ENCODE results near the gene DCTN5.

The DCTN5 gene

DNA sequence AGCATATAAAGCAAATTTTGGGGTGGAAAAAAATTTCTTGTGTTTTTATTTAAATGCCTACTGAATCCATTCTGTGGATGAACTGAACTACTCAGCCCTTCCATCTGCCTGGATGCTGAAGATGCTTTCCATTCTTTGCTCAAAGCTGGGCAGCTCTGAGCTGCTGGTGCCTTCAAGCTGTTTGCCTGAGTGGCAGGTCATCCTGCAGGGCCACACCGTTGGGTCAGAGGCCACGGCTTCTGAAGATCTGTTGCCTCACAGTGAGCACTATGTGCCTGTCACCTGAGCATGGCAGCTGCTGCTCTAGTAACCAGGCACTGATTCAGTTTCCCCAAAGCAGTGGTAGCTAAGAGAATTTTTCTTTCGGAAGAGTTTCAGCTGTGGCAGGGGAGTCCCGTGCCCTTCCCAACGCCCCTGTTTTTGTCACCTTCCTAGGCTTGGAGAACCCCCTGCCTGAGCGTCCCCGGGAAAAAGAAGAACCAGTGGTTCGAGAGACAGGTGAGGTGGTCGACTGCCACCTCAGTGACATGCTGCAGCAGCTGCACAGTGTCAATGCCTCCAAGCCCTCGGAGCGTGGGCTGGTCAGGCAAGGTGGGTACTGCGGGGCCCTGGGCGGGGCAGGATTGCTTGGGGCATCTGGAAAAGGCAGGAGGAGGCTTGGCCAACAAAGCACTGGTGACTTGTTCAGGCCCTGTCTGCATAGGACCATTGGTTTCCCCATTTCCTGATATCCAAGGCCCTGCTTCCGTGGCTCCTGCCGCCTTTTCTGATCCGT is 46.0 kb downstream of the DCTN5 start:
- TF ChIP-seq, protein P1, sequence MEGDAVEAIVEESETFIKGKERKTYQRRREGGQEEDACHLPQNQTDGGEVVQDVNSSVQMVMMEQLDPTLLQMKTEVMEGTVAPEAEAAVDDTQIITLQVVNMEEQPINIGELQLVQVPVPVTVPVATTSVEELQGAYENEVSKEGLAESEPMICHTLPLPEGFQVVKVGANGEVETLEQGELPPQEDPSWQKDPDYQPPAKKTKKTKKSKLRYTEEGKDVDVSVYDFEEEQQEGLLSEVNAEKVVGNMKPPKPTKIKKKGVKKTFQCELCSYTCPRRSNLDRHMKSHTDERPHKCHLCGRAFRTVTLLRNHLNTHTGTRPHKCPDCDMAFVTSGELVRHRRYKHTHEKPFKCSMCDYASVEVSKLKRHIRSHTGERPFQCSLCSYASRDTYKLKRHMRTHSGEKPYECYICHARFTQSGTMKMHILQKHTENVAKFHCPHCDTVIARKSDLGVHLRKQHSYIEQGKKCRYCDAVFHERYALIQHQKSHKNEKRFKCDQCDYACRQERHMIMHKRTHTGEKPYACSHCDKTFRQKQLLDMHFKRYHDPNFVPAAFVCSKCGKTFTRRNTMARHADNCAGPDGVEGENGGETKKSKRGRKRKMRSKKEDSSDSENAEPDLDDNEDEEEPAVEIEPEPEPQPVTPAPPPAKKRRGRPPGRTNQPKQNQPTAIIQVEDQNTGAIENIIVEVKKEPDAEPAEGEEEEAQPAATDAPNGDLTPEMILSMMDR (IDR thresholded peaks at IDR 0.05), result no peak
- no peak for TF ChIP-seq ZFX (IDR thresholded peaks at IDR 0.05; ENCODE audit: borderline replicate concordance)

DNA sequence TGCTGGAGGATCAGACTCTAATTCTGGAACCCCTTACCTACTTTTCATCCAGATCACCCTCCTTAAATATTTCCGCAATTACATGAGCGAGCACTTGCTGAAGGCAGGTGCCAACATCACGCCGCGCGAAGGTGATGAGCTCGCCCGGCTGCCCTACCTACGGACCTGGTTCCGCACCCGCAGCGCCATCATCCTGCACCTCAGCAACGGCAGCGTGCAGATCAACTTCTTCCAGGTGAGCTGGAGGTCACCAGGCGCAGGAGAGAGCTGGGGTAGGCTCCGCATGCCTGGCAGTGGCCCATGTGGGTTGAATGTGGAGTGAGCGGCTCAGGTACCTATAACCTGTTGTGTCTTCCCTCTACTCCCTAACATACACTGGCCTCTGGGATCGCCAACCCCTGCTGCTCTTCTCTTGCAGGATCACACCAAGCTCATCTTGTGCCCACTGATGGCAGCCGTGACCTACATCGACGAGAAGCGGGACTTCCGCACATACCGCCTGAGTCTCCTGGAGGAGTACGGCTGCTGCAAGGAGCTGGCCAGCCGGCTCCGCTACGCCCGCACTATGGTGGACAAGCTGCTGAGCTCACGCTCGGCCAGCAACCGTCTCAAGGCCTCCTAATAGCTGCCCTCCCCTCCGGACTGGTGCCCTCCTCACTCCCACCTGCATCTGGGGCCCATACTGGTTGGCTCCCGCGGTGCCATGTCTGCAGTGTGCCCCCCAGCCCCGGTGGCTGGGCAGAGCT is 48.3 kb downstream of the DCTN5 start:
- no peak overlapping the region for H3K27ac ChIP-seq

More for the DNA sequence above, 46.0 kb downstream of the DCTN5 start:
- H3K27ac ChIP-seq, result no peak overlapping the region

GRCh38 chr16:23690771-23691482 is 49.7 kb downstream of the DCTN5 start:
- H3K27ac ChIP-seq, result no peak overlapping the region
- no peak for TF ChIP-seq ZFX (IDR thresholded peaks at IDR 0.05; ENCODE audit: borderline replicate concordance)
- TF ChIP-seq, protein P1 (IDR thresholded peaks at IDR 0.05), result no peak

More for the DNA sequence above, 48.3 kb downstream of the DCTN5 start:
- TF ChIP-seq ZFX (IDR thresholded peaks at IDR 0.05; ENCODE audit: borderline replicate concordance), result no peak
- TF ChIP-seq, protein P1 (IDR thresholded peaks at IDR 0.05), result no peak

- H3K27ac ChIP-seq, result no peak overlapping the region
- TF ChIP-seq, protein P1 (IDR thresholded peaks at IDR 0.05), result no peak
- no peak for TF ChIP-seq ZFX (IDR thresholded peaks at IDR 0.05; ENCODE audit: borderline replicate concordance)
Observed at GRCh38 chr16:23691483-23692189, 50.4 kb downstream of the DCTN5 start.

DNA sequence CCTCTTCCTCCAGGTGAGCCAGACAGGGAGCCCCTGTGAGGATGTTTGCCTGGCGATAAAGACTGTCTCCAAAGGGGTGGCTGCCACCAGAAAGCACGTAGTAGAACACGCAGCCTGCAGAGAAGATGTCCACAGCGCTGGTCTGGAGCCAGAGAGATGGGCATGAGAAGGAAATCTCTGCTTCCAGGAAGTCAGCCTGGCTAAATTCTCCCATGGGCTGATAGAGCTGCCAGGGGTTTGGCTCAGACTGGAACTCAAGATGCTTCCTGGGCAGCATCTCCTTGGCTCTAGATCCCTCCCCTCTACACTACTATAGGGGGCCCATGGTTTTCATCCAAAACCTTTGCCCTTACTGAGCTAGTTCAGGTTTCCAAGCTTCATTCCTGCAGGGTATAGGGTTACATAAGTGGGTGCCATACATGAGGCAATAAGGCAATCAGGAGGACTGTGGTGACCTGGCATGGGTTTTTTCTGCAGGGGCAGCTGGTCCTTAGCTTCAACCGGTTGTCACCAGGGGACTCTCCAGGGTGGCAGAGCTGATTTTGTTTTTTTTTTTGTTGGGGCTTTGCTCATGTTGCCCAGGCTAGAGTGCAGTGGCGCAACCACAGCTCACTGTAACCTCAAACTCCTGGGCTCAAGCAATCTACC is 51.0 kb downstream of the DCTN5 start:
- TF ChIP-seq, protein P1 (IDR thresholded peaks at IDR 0.05), result no peak
- TF ChIP-seq ZFX (IDR thresholded peaks at IDR 0.05; ENCODE audit: borderline replicate concordance), result no peak
- no peak overlapping the region for H3K27ac ChIP-seq

- H3K27ac ChIP-seq, result no peak overlapping the region
- TF ChIP-seq, protein P1 (IDR thresholded peaks at IDR 0.05), result no peak
- TF ChIP-seq ZFX (IDR thresholded peaks at IDR 0.05; ENCODE audit: borderline replicate concordance), result no peak
Observed at GRCh38 chr16:23694265-23694643, 53.0 kb downstream of the DCTN5 start.
